ENCODE results near the gene TF.

DNA sequence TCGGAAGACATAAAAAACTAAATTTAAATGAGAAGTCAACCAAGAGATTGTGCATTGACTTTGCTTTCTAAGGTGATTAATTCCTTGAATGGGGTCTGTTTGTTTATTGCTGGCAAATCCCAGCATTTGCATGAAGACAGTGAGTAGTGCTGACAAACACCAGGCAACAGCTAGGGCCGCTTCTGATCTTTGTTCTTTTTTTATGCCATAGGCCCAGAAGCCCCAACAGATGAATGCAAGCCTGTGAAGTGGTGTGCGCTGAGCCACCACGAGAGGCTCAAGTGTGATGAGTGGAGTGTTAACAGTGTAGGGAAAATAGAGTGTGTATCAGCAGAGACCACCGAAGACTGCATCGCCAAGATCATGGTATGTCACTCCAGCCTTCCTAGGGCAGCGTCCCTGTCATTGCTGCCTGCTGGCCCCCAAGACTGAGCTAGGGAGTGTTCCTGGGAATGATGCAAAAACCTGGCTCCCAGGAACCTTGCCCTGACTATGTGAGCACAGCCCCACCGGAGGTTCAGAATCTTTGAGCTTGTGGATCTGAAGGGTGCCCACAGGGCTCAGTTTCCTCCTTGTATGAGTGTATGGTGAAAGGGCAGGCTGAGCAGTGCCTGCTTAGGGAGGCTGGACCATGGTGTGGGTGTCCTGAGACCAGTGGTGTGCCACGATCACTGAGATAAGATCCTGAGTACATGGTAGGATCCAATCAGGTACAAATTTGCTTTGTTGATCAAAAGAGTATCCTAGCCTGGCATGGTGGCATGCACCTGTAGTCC is 13.0 kb downstream of the TF start:
- TF ChIP-seq EZH2 (IDR thresholded peaks at IDR 0.05) (no peak), POLR2AphosphoS5 (IDR thresholded peaks at IDR 0.05; ENCODE audit: borderline replicate concordance, low read depth, low read length) (no peak), FOXP2 (optimal IDR thresholded peaks at IDR 0.05; ENCODE audit: control extremely low read depth, extremely low read length, insufficient read depth) (no peak)
